ENCODE data around the gene G6PD. TPM values are rescaled to one million over a fixed set of nuclear protein-coding genes. Genes with fewer than 3 reads are reported as not detected.
"Not testable (repeated sequence)": the region's sequence is repeated elsewhere in the genome, so short reads cannot be mapped to it uniquely, and the experiment has no call there.

G6PD gene
- total RNA-seq, 4 donors from 2014 or later, result 46.5 to 180 (median 79.9) TPM

GRCh38 chrX:154582994-154583393, 36.3 kb upstream of the G6PD start:
- intact Hi-C loops (cut with DNase I); H3K4me1 ChIP-seq; H3K4me3 ChIP-seq; DNase-seq; H3K9me3 ChIP-seq; H3K27ac ChIP-seq; H3K27me3 ChIP-seq; H3K36me3 ChIP-seq: not testable (repeated sequence)
- no CpG with 5 or more reads among the region's 8 CpGs for WGBS, 2 donors

DNA sequence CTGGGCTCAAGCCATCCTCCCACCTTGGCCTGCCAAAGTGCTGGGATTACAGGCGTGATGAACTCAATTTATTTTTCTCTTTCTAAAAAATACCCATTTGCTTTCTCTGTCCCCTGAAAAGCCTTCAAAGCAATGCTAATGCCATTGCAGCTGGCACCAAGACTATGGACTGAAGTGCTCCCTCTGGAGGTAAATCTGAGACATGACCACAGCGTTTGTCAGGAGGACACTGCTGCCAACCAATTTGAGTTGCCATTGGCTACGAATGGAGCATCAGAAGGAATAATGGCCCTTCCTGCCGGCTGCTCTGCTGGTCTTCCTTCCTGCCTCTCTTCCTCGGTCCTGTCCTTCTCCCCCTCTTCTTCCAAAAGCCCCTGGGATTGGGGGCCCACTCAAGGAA, 28.4 kb upstream of the G6PD start:
- DNase-seq; H3K36me3 ChIP-seq; H3K9me3 ChIP-seq; intact Hi-C loops (cut with DNase I); H3K27ac ChIP-seq; H3K4me3 ChIP-seq; H3K4me1 ChIP-seq; H3K27me3 ChIP-seq: not testable (repeated sequence)
- WGBS, 2 donors, result no CpG with 5 or more reads among the region's 5 CpGs

DNA sequence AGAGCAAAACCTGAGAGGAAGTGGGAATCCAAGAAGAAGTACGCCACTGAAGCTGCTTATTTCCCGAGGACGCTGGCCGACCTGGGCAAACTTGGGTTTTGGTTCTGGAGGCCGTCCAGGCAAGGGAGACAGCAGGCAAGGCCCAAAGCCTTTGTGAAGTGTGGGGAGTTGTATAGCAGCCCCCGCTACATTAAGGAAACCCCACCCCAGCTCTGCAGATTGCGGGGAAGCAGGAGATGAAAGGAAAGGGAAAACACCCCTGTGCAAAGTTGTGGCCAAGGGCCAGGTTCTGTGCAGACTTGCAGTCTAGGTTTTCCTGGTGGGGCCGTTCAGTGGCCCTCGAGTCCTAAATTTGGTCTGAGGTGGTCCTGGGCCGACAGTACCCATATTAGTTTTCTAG, 26.4 kb upstream of the G6PD start:
- intact Hi-C loops (cut with DNase I); DNase-seq; H3K36me3 ChIP-seq; H3K27ac ChIP-seq; H3K9me3 ChIP-seq; H3K27me3 ChIP-seq; H3K4me1 ChIP-seq; H3K4me3 ChIP-seq: not testable (repeated sequence)
- no CpG with 5 or more reads among the region's 10 CpGs for WGBS, 2 donors

DNA sequence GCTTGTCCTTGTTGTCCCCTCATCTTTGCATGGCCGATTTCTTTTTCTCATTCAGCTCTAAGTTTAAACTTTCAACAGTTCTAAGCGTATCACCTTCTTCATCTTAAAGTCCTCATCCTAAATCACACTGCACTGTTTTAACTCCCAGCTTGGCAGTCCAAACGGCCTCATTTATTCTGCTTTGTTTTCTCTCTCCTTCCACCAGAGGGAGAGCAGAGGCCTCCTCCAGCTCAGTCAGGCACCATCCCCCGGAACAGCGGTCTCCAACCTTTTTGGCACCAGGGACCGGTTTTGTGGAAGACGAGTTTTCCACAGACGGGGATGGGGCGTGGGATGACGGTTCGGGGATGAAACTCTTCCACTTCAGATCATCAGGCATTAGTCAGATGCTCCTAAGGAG, 23.7 kb upstream of the G6PD start:
- H3K4me1 ChIP-seq; H3K9me3 ChIP-seq; H3K27me3 ChIP-seq; intact Hi-C loops (cut with DNase I); H3K27ac ChIP-seq; H3K4me3 ChIP-seq; DNase-seq; H3K36me3 ChIP-seq: not testable (repeated sequence)
- no CpG with 5 or more reads among the region's 11 CpGs for WGBS, 2 donors

- H3K9me3 ChIP-seq; H3K36me3 ChIP-seq; DNase-seq; intact Hi-C loops (cut with DNase I); H3K4me3 ChIP-seq; H3K27ac ChIP-seq; H3K27me3 ChIP-seq; H3K4me1 ChIP-seq: not testable (repeated sequence)
- WGBS, 2 donors, result no CpG with 5 or more reads among the region's 10 CpGs
These were observed 15.6 kb upstream of the G6PD start for GRCh38 chrX:154562295-154562694.

GRCh38 chrX:154560326-154560725, 13.7 kb upstream of the G6PD start:
- H3K27ac ChIP-seq; H3K9me3 ChIP-seq; H3K36me3 ChIP-seq; intact Hi-C loops (cut with DNase I); H3K4me1 ChIP-seq; DNase-seq; H3K4me3 ChIP-seq; H3K27me3 ChIP-seq: not testable (repeated sequence)
- WGBS, 2 donors, result no CpG with 5 or more reads among the region's 31 CpGs

GRCh38 chrX:154558896-154559295, 12.2 kb upstream of the G6PD start:
- DNase-seq, H3K9me3 ChIP-seq: not testable (repeated sequence)
- no CpG with 5 or more reads among the region's 21 CpGs for WGBS, 2 donors

DNA sequence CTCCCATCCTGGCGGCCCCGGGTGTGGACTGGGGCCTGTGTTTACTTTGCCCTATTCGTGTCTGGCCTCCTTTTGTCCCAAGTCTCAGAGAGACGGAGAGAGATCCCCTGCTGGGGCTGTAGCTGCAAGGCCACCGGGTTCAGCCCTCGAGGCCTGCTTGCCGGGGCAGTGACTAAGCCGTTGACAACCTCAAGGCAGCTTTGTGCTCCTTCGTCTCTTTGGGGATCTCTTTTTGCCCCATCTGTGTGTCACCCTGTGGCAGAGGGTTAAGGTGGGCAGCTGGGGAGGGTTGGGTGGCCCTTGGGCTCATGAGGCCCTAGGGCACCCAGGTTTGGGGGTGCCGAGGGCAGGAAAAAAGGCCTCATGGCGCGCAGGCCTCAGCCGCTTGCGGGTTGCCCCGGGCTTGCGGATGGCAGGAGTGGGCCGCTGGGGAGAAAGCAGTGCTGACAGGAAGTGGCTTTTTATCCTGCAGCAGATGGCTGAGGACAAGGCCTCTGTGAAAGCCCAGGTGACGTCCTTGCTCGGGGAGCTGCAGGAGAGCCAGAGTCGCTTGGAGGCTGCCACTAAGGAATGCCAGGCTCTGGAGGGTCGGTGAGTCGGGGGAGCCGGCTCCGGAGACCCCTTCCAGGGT, 11.5 kb upstream of the G6PD start:
- H3K36me3 ChIP-seq, result peaks cover 0 to 25% (median 0%) of the 10 kb centered on the region in 3 donors
- DNase-seq; H3K4me1 ChIP-seq; H3K27ac ChIP-seq; H3K4me3 ChIP-seq; H3K9me3 ChIP-seq; intact Hi-C loops (cut with DNase I); H3K27me3 ChIP-seq: not testable (repeated sequence)
- 90% methylated on average over 2 of the region's 24 CpGs; no CpG with 5 or more reads in 1 of the 2 donors for WGBS, 2 donors

More at GRCh38 chrX:154558896-154559295, 12.2 kb upstream of the G6PD start:
- H3K4me1 ChIP-seq; H3K27me3 ChIP-seq; H3K27ac ChIP-seq; intact Hi-C loops (cut with DNase I); H3K4me3 ChIP-seq: not testable (repeated sequence)
- H3K36me3 ChIP-seq, result peaks cover 0 to 18% (median 0%) of the 10 kb centered on the region in 3 donors

DNA sequence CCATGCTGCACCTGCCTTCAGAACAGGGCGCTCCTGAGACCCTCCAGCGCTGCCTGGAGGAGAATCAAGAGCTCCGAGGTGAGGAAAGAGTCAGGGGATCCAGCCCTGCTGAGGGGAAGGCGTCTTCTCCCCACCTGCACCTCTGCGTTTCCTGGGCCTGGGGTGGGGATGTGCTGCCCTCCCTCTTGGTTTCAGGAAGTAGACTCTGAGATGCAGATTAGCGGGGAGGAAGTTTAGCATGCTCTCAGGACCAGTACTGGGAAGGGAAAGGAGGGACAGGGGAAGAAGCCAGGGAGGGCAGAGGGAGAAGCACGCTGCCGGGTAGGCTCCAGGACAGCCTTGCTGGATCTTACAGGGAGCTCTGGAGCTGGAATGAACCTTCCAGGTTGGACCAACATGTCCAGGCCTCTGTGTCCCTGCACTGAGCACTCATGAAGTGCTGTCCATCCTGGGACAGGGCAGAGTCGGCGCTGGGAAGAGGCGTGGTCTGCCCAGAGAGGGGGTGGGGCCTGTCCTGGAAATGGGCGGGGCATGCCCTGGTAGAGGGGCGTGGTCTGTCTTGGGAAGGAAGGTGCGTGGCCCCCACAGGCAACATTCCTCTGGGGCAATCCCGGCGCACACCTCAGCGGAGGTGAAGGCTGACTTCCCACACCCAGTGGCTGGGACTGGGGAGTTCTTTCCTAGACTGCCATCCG, 5.6 kb upstream of the G6PD start:
- WGBS, 2 donors, result 90% methylated on average over 2 of the region's 18 CpGs; no CpG with 5 or more reads in 1 of the 2 donors
- intact Hi-C loops (cut with DNase I); DNase-seq; H3K27me3 ChIP-seq; H3K4me3 ChIP-seq; H3K9me3 ChIP-seq; H3K27ac ChIP-seq: not testable (repeated sequence)
- H3K4me1 ChIP-seq, result peaks cover 0 to 27% (median 0%) of the 10 kb centered on the region in 3 donors
- H3K36me3 ChIP-seq, result peaks cover 0 to 39% (median 0%) of the 10 kb centered on the region in 3 donors

GRCh38 chrX:154549766-154550165, 3.1 kb upstream of the G6PD start:
- WGBS, 2 donors, result 22 to 63% methylated on average over 1 of the region's 1 CpG
- peaks cover 4 to 45% (median 6%) of the 10 kb centered on the region in 3 donors for H3K4me1 ChIP-seq
- intact Hi-C loops (cut with DNase I), result no loop called here

More at GRCh38 chrX:154549766-154550165, 3.1 kb upstream of the G6PD start:
- no peak overlapping the region for H3K4me3 ChIP-seq
- no peak for DNase-seq
- no peaks in the 10 kb centered on the region for H3K27me3 ChIP-seq
- H3K36me3 ChIP-seq, result peaks cover 0 to 29% (median 0%) of the 10 kb centered on the region in 3 donors
- TF ChIP-seq POLR2A (IDR thresholded peaks at IDR 0.05), result no peak
- no peak for TF ChIP-seq CTCF (IDR thresholded peaks at IDR 0.05)
- no peaks in the 10 kb centered on the region for H3K9me3 ChIP-seq
- H3K27ac ChIP-seq, result no peak overlapping the region

Measured in esophagus squamous epithelium (tissue), 5 donors.